NB4 (cell line): ENCODE data around the gene C22orf31.

Source experiments
- MYC ChIP-seq: IDR thresholded peaks from 2 replicates; pipeline ENCODE4 v1.6.1; 2011; ENCODE audit warnings: low read depth, low read length
- TF ChIP-seq, protein P1 (sequence below): IDR thresholded peaks from one replicate; pipeline ENCODE4 v1.5.1; 2012; ENCODE audit warnings: low read depth, low read length

DNA sequence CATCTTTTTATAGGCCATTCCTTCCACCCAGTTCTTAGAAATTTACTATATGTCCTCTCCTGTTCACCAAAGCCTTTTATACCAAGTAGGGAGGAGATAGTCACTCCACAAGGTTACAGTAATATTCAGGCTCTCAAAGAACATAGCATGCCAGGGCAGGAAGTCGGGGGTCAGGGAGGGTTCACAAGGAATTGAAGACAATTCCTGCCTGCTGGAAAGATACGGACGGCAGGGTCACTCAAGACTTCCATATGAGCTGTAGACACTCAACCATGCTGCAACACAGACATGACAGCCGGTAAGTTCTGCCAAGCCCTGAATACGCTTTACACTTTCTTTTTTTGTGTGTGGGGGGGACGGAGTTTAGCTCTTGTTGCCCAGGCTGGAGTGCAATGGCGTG, 700 bp downstream of the C22orf31 start:
- TF ChIP-seq MYC: no peak
- TF ChIP-seq, protein P1, sequence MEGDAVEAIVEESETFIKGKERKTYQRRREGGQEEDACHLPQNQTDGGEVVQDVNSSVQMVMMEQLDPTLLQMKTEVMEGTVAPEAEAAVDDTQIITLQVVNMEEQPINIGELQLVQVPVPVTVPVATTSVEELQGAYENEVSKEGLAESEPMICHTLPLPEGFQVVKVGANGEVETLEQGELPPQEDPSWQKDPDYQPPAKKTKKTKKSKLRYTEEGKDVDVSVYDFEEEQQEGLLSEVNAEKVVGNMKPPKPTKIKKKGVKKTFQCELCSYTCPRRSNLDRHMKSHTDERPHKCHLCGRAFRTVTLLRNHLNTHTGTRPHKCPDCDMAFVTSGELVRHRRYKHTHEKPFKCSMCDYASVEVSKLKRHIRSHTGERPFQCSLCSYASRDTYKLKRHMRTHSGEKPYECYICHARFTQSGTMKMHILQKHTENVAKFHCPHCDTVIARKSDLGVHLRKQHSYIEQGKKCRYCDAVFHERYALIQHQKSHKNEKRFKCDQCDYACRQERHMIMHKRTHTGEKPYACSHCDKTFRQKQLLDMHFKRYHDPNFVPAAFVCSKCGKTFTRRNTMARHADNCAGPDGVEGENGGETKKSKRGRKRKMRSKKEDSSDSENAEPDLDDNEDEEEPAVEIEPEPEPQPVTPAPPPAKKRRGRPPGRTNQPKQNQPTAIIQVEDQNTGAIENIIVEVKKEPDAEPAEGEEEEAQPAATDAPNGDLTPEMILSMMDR: no peak
